ENCODE data around the gene DGKI. TPM values are rescaled to one million over a fixed set of nuclear protein-coding genes. Genes with fewer than 3 reads are reported as not detected.

Gene DGKI
- total and polyA plus RNA-seq, 9 of the 15 experiments (the other 6 are each of a cell fraction or from before 2014, with no cell fraction given): 0.11 to 0.54 (median 0.15) TPM; not detected in 5

GRCh38 chr7:137771679-137772078 lies 75.1 kb downstream of the DGKI start (continued):
- TF ChIP-seq, protein P1, sequence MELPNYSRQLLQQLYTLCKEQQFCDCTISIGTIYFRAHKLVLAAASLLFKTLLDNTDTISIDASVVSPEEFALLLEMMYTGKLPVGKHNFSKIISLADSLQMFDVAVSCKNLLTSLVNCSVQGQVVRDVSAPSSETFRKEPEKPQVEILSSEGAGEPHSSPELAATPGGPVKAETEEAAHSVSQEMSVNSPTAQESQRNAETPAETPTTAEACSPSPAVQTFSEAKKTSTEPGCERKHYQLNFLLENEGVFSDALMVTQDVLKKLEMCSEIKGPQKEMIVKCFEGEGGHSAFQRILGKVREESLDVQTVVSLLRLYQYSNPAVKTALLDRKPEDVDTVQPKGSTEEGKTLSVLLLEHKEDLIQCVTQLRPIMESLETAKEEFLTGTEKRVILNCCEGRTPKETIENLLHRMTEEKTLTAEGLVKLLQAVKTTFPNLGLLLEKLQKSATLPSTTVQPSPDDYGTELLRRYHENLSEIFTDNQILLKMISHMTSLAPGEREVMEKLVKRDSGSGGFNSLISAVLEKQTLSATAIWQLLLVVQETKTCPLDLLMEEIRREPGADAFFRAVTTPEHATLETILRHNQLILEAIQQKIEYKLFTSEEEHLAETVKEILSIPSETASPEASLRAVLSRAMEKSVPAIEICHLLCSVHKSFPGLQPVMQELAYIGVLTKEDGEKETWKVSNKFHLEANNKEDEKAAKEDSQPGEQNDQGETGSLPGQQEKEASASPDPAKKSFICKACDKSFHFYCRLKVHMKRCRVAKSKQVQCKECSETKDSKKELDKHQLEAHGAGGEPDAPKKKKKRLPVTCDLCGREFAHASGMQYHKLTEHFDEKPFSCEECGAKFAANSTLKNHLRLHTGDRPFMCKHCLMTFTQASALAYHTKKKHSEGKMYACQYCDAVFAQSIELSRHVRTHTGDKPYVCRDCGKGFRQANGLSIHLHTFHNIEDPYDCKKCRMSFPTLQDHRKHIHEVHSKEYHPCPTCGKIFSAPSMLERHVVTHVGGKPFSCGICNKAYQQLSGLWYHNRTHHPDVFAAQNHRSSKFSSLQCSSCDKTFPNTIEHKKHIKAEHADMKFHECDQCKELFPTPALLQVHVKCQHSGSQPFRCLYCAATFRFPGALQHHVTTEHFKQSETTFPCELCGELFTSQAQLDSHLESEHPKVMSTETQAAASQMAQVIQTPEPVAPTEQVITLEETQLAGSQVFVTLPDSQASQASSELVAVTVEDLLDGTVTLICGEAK (IDR thresholded peaks at IDR 0.05): no peak
- TF ChIP-seq, protein P1 (CRISPR knock-in tag; IDR thresholded peaks at IDR 0.05): no peak
- TF ChIP-seq MYBL2 (IDR thresholded peaks at IDR 0.05; ENCODE audit: low read depth) (no peak), MYBL2 (CRISPR knock-in tag; IDR thresholded peaks at IDR 0.05; ENCODE audit: borderline replicate concordance) (no peak), ZNF263 (CRISPR knock-in tag; IDR thresholded peaks at IDR 0.05; ENCODE audit: borderline replicate concordance) (no peak), HES1 (IDR thresholded peaks at IDR 0.05; ENCODE audit: low read depth) (no peak), HNRNPUL1 (IDR thresholded peaks at IDR 0.05; ENCODE audit: low read length) (no peak), RBM39 (optimal IDR thresholded peaks at IDR 0.05; ENCODE audit: low read depth, low read length) (no peak)
